GM18519 (cell line): ENCODE results near the gene MSMP.

Experiments used
- ATAC-seq: cut with Tn5 transposase; IDR thresholded peaks from one replicate; pipeline ENCODE4 v1.9.1; 2021; ENCODE audit warnings: mild to moderate bottlenecking, moderate library complexity; ENCODE audit not compliant: unreplicated experiment, low FRiP score

MSMP gene

DNA sequence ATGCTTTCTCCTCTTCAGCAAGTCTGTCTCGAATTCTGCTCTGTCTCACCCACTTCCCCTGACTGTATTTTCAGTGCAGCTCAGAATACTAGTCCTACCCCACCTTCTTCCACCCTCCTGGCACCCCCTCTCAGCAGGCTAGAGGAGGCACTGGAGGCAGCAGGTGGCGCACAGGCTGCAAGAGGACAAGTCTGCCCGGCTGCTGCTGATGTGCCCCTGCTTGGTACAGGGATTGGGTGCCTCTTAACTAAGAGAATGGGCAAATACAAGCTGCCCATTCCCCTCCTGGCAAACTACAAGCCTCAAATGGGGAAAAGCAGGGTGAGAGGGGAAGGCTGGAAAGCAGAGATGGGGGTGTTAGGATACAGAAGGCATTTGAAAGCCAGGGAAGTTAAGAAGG, 27.1 kb downstream of the MSMP start:
- ATAC-seq: no peak

- no peak for ATAC-seq
These were observed 28.7 kb downstream of the MSMP start for GRCh38 chr9:35725362-35725761.

GRCh38 chr9:35723908-35724307, 30.2 kb downstream of the MSMP start:
- ATAC-seq: no peak

DNA sequence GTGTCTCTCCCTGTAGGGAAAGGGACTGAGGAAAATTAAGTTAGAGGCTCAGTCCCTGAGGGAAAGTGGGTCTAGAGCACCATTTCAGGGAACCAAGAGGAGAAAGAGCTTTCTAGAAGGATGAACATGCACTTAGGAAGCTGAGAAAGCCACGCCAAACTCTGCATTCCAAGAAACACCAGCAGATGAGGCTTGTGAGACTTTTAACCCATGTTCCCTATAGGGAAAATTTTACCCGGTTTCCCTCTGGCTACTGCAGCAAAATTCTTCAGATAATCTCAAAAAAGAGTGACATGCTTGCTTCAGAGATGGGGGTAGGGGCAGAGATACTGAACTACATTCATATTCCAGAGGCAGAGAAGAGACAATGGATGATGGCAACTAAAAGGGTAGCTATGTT, 30.6 kb downstream of the MSMP start:
- ATAC-seq: no peak

DNA sequence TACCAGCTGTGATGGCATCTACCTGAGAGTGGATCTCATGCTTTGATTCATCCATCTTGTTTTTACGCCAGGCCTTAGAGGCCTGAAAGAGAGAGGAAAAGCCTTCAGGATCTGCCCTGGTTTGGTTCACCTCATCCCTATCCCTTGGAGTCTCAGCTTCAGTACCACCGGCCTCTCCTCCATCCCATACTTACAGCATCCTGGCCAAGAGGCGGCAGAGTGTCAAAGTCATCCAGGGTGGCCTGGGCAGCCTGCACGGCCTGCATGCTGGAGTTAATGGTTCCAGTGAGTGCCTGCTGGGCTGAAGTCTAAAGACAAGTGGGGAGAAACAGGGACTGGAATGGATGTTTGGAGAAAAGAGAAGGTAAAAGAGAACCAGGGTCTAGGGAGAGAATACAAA, 34.5 kb downstream of the MSMP start:
- ATAC-seq: no peak

GRCh38 chr9:35718721-35719511, 35.2 kb downstream of the MSMP start:
- ATAC-seq: no peak

- ATAC-seq: no peak
These were observed 36.8 kb downstream of the MSMP start for GRCh38 chr9:35717132-35717870.

DNA sequence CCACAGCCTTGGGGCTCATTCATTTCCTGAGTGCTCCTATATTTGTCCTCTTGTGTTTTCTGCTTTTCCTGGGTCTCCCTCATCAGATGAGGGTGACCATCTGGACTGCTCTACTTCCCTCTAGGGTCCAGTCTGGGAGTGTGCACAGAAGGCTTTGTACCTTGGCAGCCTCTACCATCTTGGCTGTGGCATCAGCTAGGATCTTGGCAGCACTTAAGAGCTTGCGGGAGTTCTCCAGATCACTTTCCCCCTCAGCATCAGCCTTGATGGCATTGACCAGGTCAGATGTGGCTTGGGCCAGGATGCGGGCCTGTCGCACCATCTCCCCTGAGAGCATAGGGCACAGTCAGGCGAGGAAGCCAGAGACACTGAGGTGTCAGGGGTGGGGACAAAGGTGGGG, 37.8 kb downstream of the MSMP start:
- ATAC-seq: no peak

- no peak for ATAC-seq
These were observed 39.4 kb downstream of the MSMP start for GRCh38 chr9:35714579-35715252.

DNA sequence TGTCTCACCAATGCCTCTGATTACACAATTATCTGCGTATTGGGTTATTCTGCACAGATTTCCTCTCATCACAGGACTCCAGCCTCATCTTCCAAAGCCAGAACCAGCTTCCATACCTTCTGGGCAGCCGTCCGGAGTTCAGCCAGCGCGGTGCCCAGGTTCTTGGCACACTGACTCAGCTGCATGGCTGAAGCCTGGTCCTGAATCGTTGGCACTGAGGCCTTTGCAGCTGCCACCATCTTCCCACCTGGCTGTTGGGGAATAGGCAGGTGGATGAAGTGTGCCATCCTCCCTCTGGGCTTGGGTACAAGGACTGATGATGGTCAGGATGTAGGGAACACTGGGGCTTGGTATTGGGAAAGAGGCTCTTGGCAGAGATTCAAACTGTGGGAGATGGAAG, 40.0 kb downstream of the MSMP start:
- ATAC-seq: no peak

GRCh38 chr9:35713578-35713977, 40.5 kb downstream of the MSMP start:
- no peak for ATAC-seq

GRCh38 chr9:35712762-35713400, 41.2 kb downstream of the MSMP start:
- ATAC-seq: no peak

- ATAC-seq: no peak
These were observed 42.3 kb downstream of the MSMP start for GRCh38 chr9:35711501-35712428.

DNA sequence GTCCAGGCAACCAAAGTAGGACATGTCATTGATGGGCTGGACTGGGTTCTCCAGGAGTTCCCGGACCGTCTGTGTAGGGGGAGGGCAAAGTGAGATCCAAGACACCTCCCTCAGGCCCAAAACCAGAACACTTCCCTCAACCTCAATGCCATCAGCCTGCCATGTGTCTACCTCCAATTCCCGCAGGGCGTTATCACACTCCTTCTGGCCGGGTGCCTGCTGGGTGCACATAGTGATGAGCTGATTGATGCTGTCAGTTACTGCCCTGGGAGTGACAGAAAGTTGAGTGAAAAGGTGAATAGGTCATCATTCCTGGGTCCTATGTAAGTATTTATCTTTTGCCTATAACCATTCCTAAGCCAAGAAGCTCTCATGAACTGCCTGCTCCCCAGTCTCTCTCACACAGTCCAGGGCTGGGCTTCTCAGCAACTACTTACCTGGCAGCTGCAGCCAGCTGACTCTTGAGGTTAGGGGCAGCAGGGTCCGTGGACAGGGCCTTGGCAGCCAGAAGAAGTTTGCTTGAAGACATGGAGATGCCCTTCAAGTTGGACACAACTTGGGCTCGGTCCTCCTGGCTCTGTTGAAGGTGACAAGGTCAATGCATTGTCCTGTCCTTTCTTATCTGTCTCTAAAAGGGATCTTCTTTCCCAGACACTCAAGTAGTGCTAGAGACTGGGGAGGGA, 43.1 kb downstream of the MSMP start:
- no peak for ATAC-seq

DNA sequence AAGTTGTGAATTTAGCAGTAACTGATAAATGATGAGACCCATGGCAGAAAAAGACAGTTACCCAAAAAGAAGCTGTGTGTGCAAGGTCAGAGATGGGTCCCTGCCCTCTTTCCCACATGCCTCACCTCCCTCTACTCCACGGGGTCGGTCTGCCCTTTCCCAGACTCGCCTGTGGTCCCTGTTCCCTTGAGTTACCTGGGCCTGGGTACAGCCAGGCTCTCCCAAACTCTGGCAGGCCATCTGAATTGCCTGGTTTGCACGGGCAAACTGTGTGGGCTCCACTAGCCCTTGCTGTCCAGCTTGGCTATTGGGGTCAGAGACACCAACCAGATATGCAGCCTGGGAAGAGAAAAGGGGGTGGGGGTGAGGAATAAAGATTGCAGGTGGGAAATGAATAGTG, 45.9 kb downstream of the MSMP start:
- ATAC-seq: no peak

DNA sequence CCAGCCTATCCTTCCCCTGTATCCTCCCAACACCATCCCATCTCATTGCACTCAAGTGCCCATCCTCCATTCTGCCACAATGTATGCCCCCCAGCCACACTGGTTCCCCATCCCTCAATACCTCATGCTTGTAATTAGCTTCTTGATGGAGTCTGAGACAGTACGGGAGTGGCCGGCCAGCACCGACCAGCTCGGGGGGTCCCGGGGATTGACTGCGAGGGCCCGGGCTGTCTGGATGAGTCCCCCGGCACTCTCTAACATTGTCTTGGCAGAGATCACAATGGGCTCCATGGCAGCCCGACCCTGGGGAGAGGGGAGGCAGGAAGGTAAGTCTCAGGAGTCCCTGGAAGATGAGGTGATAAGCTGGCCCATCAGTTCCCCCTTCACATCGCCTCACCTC, 47.1 kb downstream of the MSMP start:
- no peak for ATAC-seq

- no peak for ATAC-seq
These were observed 48.1 kb downstream of the MSMP start for GRCh38 chr9:35705836-35706430.

GRCh38 chr9:35705372-35705771, 48.7 kb downstream of the MSMP start:
- no peak for ATAC-seq
